KOPT-K1 (cell line): ENCODE data around the gene TSPAN14.
"Not testable (repeated sequence)": the region's sequence is repeated elsewhere in the genome, so short reads cannot be mapped to it uniquely, and the experiment has no call there.

Experiments
- H3K27ac ChIP-seq: fragments of 200-600 bp; sonication (generic); 2 replicates; pipeline ENCODE4 v1.5.1; 2016; ENCODE audit warnings: antibody characterized with exemption, mild to moderate bottlenecking, low read depth, low read length; ENCODE audit not compliant: poor library complexity, severe bottlenecking
- H3K36me3 ChIP-seq: fragments of 200-600 bp; sonication (generic); 2 replicates; pipeline ENCODE4 v1.5.1; 2017; ENCODE audit warnings: antibody characterized with exemption, mild to moderate bottlenecking, low read length, moderate library complexity; ENCODE audit not compliant: insufficient read depth
- H3K9me3 ChIP-seq: fragments of 200-600 bp; sonication (generic); 2 replicates; pipeline ENCODE4 v1.5.1; 2017; ENCODE audit warnings: antibody characterized with exemption, low read length, mild to moderate bottlenecking; ENCODE audit not compliant: insufficient read depth, poor library complexity, severe bottlenecking

Gene TSPAN14

GRCh38 chr10:80414142-80414895 is 39.8 kb upstream of the TSPAN14 start:
- Histone ChIP-seq H3K27ac (no peak overlapping the region), H3K36me3 (no peaks in the 10 kb centered on the region), H3K9me3 (no peaks in the 10 kb centered on the region)

DNA sequence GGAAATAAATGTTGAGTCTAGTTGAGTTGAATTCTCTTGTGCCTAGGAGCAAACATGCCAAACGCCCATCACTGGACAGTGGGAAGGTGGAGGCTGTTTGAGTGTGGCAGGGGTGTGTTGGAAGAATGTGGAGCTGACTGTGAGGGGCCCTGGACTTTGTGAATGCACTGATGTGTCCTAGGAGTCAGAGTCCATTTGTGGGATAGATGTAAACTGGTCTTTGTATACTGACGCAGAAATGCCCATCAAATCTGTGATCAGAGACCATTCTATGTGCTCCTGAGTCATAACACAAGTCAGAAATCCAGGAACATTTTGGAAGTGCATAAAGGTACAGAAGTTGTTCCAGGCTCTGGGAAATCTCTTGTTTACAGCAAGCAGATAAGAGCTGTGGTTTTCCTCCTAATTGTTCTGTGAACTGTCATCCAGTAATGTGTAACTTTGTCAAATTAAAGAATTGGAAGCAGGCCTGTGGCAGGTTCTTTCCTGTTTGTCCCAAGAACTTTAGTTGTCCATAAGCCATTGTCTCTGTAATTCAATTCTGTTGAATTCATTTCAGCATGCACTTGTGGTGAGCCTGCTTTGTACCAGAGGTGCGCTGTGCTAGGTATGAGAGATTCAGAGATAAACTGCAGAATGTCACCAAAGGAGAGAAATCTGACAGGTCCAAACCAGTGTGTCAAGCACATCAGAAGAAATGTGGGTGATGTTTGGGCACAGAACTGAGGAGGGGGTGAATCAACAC is 38.2 kb upstream of the TSPAN14 start:
- H3K9me3 ChIP-seq: no peaks in the 10 kb centered on the region
- H3K36me3 ChIP-seq: peaks cover 7% of the 10 kb centered on the region; the same call in 1 of the 2 replicates
- H3K27ac ChIP-seq: no peak overlapping the region

GRCh38 chr10:80416479-80417098 is 37.5 kb upstream of the TSPAN14 start:
- peaks cover 14% of the 10 kb centered on the region; the same call in 1 of the 2 replicates for H3K36me3 ChIP-seq
- H3K27ac ChIP-seq: no peak overlapping the region
- no peaks in the 10 kb centered on the region for H3K9me3 ChIP-seq

DNA sequence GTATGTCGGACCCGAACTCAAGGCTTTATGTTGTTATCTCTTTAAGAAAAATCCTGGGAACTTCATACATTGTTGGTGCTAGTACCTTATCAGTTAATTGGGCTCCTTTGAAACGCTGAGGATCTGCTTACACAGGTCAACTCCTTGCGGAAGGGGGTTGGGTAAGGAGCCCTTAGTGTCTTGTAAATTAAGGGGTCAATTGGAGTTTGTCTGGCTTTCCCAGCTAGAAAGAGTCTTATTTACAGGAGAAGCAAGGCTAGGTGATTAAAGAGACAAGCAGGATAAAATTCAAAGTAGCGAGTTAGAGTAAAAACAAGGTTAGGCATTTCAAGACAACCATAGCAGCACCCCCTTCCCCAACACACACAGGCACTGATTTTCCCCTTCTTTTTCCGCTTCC is 36.9 kb upstream of the TSPAN14 start:
- not testable (repeated sequence) for H3K27ac ChIP-seq, H3K9me3 ChIP-seq
- peaks cover 20% of the 10 kb centered on the region for H3K36me3 ChIP-seq

DNA sequence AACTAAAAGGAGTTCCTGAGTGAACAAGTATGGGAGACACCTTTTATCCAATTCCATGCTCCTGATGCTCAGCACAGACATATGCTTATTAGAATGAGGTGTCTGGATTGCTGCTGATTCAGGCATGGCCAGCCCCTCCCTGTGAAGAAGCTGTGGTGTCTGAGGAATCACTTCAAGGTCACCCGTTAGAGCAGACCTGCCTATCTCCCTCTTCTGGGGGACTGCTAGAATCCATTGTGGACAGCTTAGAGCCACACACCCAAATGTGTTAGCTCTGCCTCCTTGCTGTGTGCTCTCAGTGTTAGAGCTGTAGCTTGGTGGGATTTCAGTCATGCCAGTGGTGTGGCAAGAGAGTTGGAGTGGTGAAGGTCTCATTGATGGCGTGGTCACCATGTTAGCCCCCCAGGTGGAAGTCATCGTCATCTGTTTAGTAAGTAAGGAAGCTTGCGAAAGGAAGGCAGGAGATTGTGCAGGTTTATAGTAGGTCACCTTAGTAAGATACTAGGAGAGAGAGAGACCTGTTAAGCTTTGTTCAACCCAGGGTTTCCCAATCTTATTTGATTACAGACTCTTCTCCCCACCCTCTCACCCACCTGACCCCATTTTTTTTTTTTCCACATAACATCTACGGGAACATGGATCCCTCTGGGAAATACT is 32.9 kb upstream of the TSPAN14 start:
- Histone ChIP-seq H3K27ac (no peak overlapping the region), H3K36me3 (peaks cover 57% of the 10 kb centered on the region), H3K9me3 (no peaks in the 10 kb centered on the region)

GRCh38 chr10:80421707-80422536 is 32.2 kb upstream of the TSPAN14 start:
- H3K36me3 ChIP-seq: peaks cover 64% of the 10 kb centered on the region
- no peak overlapping the region for H3K27ac ChIP-seq
- no peaks in the 10 kb centered on the region for H3K9me3 ChIP-seq

DNA sequence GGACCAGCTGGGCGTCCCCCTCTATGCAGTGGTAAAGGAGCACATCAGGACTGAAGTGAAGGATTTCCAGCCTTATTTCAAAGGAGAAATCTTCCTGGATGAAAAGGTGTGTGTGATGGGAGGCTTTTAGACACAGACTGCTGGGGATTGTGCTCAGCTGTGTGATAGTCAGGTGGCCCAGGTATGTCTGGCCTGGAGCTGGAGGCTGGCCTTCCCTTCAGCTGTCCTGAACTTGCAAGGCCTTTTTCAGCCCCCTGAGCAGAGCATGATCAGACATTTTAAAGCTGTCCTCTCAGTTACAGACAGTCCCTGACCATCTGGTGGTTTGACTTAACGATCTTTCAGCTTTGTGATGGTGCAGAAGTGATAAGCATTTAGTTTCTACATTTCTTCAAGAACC is 28.2 kb upstream of the TSPAN14 start:
- Histone ChIP-seq H3K9me3 (no peaks in the 10 kb centered on the region), H3K27ac (no peak overlapping the region), H3K36me3 (peaks cover 90% of the 10 kb centered on the region)

DNA sequence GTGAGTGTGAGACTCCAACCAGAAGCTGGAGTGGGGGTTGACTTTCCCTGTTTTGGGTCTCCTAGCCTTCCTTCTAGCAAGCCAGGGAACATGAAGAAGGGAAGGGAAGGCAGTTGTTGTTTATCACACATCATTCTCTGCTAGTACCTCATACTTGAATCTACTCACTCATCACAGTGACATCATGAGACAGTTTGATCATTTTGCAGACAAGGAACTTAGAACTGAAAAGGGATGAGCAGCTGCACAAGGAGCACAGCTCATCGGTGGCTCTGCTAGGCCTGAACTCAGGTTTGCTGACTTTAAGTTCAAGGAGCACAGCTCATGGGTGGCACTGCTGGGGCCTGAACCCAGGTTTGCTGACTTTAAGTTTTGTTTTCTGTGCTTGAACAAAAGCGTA is 26.6 kb upstream of the TSPAN14 start:
- Histone ChIP-seq H3K36me3 (peaks cover 88% of the 10 kb centered on the region), H3K27ac (no peak overlapping the region), H3K9me3 (no peaks in the 10 kb centered on the region)

GRCh38 chr10:80429521-80429973 is 24.6 kb upstream of the TSPAN14 start:
- Histone ChIP-seq H3K9me3 (no peaks in the 10 kb centered on the region), H3K36me3 (peaks cover 69% of the 10 kb centered on the region), H3K27ac (no peak overlapping the region)

DNA sequence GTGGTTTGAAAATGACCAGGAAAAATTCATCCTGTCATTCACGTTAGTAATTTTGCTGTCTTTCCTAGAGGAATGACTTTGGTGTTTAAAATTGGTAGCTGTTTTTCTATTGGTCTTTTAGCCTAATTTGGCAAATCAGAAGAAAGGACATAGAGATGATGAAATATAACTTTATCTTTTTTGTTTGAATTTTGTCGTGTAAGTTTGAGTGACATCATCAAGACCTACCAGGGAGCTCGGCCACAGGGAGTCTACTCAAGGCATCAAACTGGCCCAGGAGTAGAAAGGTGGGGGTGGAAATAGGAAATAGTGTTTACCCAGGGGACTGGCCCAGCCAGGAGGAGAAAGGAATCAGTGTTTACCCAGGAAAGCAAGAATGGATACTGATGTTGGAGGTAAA is 21.0 kb upstream of the TSPAN14 start:
- Histone ChIP-seq H3K9me3 (no peaks in the 10 kb centered on the region), H3K27ac (no peak overlapping the region), H3K36me3 (peaks cover 35% of the 10 kb centered on the region)

DNA sequence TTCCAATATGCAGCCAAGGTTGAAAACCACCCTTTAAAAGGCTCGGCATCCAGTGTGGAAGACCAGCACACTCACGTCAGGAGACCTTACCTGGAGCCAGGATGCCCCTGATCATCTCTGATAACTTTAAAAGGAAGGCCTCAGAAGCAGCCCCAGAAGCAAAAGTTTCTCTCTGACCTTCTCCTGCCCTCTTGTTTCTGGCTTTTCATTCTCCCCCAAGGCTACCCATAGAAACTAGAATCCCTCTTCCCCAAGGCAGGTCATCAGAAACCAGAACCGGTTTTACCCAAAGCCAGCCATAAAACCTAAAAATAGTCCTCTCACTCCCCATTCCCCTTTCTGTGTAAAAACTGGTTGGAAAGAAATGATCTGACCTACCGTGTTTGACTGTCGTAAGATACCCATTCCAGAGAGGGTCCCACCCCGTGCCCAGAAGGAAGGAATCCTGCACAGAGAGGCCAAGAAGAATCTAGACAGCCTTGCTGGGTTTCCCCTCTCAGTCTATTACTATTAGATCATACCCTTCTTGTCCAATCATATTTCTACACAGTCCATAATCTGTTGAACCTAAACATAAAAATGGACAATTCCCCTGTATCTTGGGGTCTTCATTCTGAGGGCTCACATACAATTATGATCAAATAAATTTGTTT is 17.5 kb upstream of the TSPAN14 start:
- no peak overlapping the region for H3K27ac ChIP-seq
- no peaks in the 10 kb centered on the region for H3K9me3 ChIP-seq
- H3K36me3 ChIP-seq: peaks cover 8% of the 10 kb centered on the region

DNA sequence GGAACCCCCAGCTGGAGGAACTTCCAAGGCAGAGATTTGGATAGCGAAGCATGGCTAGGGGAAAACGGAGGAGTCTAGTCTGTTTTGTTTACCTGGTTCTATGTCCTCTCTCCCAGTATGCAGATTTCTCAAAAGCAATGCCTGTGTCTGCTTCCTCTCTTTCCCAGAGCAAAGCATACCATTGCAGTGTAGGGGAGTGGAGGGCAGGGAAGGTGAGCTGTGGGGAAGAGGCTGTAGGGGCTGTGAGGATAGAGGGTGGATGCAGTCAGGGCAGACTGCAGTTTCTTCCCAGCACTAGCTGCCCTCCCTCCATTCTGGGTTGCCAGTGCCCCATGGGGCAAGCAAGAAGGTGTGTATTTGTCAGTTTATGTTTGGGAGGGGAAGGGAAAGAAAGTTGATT is 16.9 kb upstream of the TSPAN14 start:
- H3K27ac ChIP-seq: no peak overlapping the region
- peaks cover 1% of the 10 kb centered on the region; the same call in 1 of the 2 replicates for H3K36me3 ChIP-seq
- H3K9me3 ChIP-seq: no peaks in the 10 kb centered on the region

GRCh38 chr10:80441831-80442230 is 12.3 kb upstream of the TSPAN14 start:
- no peak overlapping the region for H3K27ac ChIP-seq
- H3K9me3 ChIP-seq: no peaks in the 10 kb centered on the region
- no peaks in the 10 kb centered on the region for H3K36me3 ChIP-seq

DNA sequence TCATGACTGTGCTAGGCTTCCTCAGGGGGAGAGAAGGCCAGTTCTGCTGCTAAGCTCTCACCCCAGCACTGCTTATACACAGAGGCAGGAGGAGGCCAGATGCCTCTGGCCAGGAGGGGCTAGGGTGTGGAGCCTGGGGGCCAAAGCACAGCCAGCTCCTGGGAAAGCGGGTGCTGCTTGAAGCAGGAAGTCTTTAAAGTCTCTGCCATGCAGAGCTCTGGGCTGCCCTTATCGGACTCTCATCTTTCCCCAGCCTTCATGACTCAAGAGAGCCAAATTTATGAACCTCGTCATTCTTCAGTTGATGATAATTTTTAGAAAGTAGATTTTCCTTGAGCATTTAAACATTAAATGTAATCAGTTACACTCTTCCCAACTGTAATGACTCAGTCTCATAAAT is 11.2 kb upstream of the TSPAN14 start:
- H3K27ac ChIP-seq: no peak overlapping the region
- H3K36me3 ChIP-seq: no peaks in the 10 kb centered on the region
- no peaks in the 10 kb centered on the region for H3K9me3 ChIP-seq
